Measurements from ENCODE around the gene SLC25A1. TPM values are rescaled to one million over a fixed set of nuclear protein-coding genes. Genes with fewer than 3 reads are reported as not detected.

Gene SLC25A1
- total and polyA plus RNA-seq, 2 donors: 15.3 to 18.5 TPM

Other genes starting within 250 kb of the SLC25A1 start
- 3.3 TPM for gene PRODH, start 242.4 kb downstream of the SLC25A1 start, total RNA-seq
- 2.9 TPM for gene PRODH, start 242.4 kb downstream of the SLC25A1 start, polyA plus RNA-seq
- 17.8 TPM for gene DGCR2, start 56.3 kb downstream of the SLC25A1 start, total RNA-seq
- 24.1 TPM for gene DGCR2, start 56.3 kb downstream of the SLC25A1 start, polyA plus RNA-seq
- gene TSSK2, start 47.4 kb downstream of the SLC25A1 start, total RNA-seq: not detected
- 0.09 TPM for gene TSSK2, start 47.4 kb downstream of the SLC25A1 start, polyA plus RNA-seq
- gene ESS2, start 34.1 kb downstream of the SLC25A1 start, total RNA-seq: 13.1 TPM
- 20.1 TPM for gene ESS2, start 34.1 kb downstream of the SLC25A1 start, polyA plus RNA-seq
- gene GSC2, start 28.4 kb downstream of the SLC25A1 start, total RNA-seq: not detected
- not detected for gene GSC2, start 28.4 kb downstream of the SLC25A1 start, polyA plus RNA-seq
- gene CLTCL1, start 113.0 kb upstream of the SLC25A1 start, total RNA-seq: 9.5 TPM
- 30.4 TPM for gene CLTCL1, start 113.0 kb upstream of the SLC25A1 start, polyA plus RNA-seq